ENCODE measurements around the gene NPAS3.

DNA sequence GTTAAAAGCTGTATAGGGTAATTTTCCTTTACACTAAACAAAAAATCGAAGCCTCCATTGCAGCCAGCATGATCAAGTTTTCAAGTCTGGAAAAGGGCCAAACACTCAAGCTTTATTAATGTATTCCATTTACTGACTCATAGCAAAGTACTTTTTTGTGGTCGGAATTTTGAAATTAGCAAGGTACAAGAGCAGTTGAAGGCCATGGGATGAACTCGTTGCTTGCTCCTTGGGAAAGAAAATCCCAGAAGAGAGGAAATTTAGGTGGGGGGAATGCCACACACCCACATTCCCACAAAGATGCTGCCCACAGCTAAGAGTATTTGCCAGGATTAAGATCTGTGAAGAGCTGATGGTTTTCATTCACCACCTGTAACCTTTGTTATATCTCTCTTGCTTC lies 678.5 kb downstream of the NPAS3 start:
- no peak for TF ChIP-seq EZH2 (IDR thresholded peaks at IDR 0.05)
- no peak for TF ChIP-seq POLR2AphosphoS5 (IDR thresholded peaks at IDR 0.05; ENCODE audit: borderline replicate concordance, low read depth, low read length)
